ENCODE results near the gene AGAP1. TPM values are rescaled to one million over a fixed set of nuclear protein-coding genes. Genes with fewer than 3 reads are reported as not detected.

AGAP1 gene
- total RNA-seq, 1 experiment from 2014 or later: 23.4 TPM

DNA sequence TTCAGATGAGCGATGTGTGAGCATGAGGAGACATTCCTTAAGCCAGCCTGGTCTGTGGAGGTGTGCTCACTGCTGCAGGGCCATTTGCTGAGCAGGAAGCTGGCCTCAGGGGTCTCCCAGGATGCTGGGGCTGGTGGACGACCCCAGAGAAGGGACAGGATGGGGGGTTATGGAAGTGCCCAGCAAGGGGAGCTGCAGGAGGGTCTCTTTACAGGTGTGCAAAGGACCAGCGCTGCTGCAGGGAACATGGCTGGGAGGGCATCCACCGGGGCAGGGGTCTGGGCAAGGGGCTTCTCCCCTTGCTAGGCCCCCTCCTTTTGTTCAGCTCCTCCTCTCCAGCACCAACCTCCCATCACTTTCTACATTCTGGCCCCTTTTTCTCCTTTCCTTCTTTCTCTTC is 489.2 kb downstream of the AGAP1 start:
- H3K36me3 ChIP-seq: peaks cover 6% of the 10 kb centered on the region; the same call in 1 of the 2 replicates
- no peak for DNase-seq (ENCODE audit: low read depth in 1 of 2, low spot score in 2 of 2)

GRCh38 chr2:235984552-235984951 is 490.7 kb downstream of the AGAP1 start:
- Histone ChIP-seq H3K9me3 (replicated peaks) (no peaks in the 10 kb centered on the region), H3K4me1 (replicated peaks) (peaks cover 10% of the 10 kb centered on the region), H3K27me3 (replicated peaks) (no peaks in the 10 kb centered on the region), H3K27ac (no peak overlapping the region), H3K4me3 (no peak overlapping the region), H3K36me3 (peaks cover 6% of the 10 kb centered on the region; the same call in 1 of the 2 replicates)
- DNase-seq (ENCODE audit: low read depth in 1 of 2, low spot score in 2 of 2): no peak

More for the DNA sequence above, 489.2 kb downstream of the AGAP1 start:
- Histone ChIP-seq H3K4me1 (replicated peaks) (no peaks in the 10 kb centered on the region), H3K4me3 (no peak overlapping the region), H3K27me3 (replicated peaks) (no peaks in the 10 kb centered on the region), H3K27ac (no peak overlapping the region), H3K9me3 (replicated peaks) (no peaks in the 10 kb centered on the region)

- no peak overlapping the region for H3K27ac ChIP-seq
- H3K4me3 ChIP-seq: no peak overlapping the region
- no peaks in the 10 kb centered on the region for H3K27me3 ChIP-seq (replicated peaks)
- H3K9me3 ChIP-seq (replicated peaks): no peaks in the 10 kb centered on the region
- H3K36me3 ChIP-seq: no peaks in the 10 kb centered on the region; the same call in 1 of the 2 replicates
- no peak for DNase-seq (ENCODE audit: low read depth in 1 of 2, low spot score in 2 of 2)
- H3K4me1 ChIP-seq (replicated peaks): peaks cover 18% of the 10 kb centered on the region
Observed at GRCh38 chr2:235986361-235986760, 492.5 kb downstream of the AGAP1 start.

GRCh38 chr2:235988271-235989015 is 494.6 kb downstream of the AGAP1 start:
- Histone ChIP-seq H3K9me3 (replicated peaks) (no peaks in the 10 kb centered on the region), H3K27me3 (replicated peaks) (no peaks in the 10 kb centered on the region), H3K4me1 (replicated peaks) (peaks cover 18% of the 10 kb centered on the region), H3K4me3 (no peak overlapping the region), H3K36me3 (no peaks in the 10 kb centered on the region; the same call in 1 of the 2 replicates), H3K27ac (no peak overlapping the region)
- DNase-seq (ENCODE audit: low read depth in 1 of 2, low spot score in 2 of 2): no peak

GRCh38 chr2:235989591-235989990 is 495.7 kb downstream of the AGAP1 start:
- Histone ChIP-seq H3K27ac (peak overlapping the region; percentile 30; the same call in 1 of the 2 replicates), H3K36me3 (no peaks in the 10 kb centered on the region; the same call in 1 of the 2 replicates), H3K4me3 (no peak overlapping the region), H3K9me3 (replicated peaks) (no peaks in the 10 kb centered on the region), H3K4me1 (replicated peaks) (peaks cover 18% of the 10 kb centered on the region), H3K27me3 (replicated peaks) (no peaks in the 10 kb centered on the region)
- peak; percentile 66 to 68 for DNase-seq (ENCODE audit: low read depth in 1 of 2, low spot score in 2 of 2)

DNA sequence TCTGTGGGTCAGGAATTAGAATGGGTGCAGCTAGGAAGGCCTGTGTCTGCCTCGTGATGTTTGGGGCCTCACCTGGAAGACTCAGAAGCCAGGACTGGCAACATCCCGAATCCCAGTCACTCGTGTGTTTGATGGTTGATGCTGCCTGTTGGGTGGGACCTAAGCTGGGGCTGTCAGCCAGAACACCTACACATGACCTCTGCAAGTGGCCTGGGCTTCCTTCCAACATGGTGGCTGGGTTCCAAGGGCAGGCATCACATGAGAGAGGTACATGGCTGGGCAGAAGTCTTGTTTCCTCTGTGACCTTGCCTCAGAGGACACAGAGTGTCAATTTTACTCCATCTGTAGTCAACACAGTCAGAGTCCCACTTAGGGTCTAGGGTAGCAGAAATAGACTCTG is 496.5 kb downstream of the AGAP1 start:
- Histone ChIP-seq H3K4me1 (replicated peaks) (peaks cover 18% of the 10 kb centered on the region), H3K36me3 (no peaks in the 10 kb centered on the region), H3K9me3 (replicated peaks) (no peaks in the 10 kb centered on the region), H3K4me3 (no peak overlapping the region), H3K27ac (peak overlapping the region; percentile 30), H3K27me3 (replicated peaks) (no peaks in the 10 kb centered on the region)
- DNase-seq (ENCODE audit: low read depth in 1 of 2, low spot score in 2 of 2): no peak

DNA sequence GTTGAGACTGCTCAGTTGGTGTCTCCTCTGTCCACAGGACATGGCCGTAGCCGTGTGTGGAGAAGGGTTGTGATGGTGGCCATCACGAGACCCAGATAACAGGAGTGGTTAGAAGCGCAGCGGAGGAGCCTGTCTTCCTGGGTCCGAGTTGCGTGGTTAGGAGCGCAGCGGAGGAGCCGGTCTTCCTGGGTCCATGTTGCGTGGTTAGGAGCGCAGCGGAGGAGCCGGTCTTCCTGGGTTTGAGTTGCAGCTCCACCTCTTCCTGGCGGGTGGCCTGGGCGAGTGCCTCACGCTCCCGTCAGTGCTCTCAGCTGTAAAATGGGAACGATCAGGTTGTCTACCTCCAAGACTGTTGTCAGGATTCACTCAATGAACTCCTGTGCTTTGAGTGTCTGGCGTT is 498.2 kb downstream of the AGAP1 start:
- no peaks in the 10 kb centered on the region for H3K36me3 ChIP-seq
- DNase-seq (ENCODE audit: low read depth in 1 of 2, low spot score in 2 of 2): no peak
- H3K9me3 ChIP-seq (replicated peaks): no peaks in the 10 kb centered on the region
- no peak overlapping the region for H3K27ac ChIP-seq
- H3K4me3 ChIP-seq: no peak overlapping the region
- H3K4me1 ChIP-seq (replicated peaks): peaks cover 18% of the 10 kb centered on the region
- H3K27me3 ChIP-seq (replicated peaks): no peaks in the 10 kb centered on the region

DNA sequence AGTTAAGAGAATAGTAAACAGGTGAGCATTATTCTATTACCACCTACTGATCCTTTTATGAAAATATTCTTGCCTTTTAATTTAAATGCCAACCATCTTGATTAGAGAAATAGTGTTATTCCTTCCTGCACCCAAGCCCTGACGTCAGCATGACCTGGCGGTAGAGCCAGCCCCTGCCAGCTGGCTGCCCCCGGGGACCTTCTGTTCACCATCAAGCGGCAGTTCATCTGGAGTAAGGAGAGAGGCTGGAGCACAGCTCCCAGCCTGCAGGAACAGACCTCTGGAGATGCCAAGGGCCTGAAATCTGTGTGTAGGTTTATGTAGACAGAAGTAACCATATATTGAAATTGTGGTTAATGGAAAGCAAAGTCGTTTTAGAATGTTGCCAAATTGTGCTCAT is 502.6 kb downstream of the AGAP1 start:
- Histone ChIP-seq H3K4me3 (no peak overlapping the region), H3K27me3 (replicated peaks) (no peaks in the 10 kb centered on the region), H3K36me3 (no peaks in the 10 kb centered on the region; the same call in 1 of the 2 replicates), H3K9me3 (replicated peaks) (no peaks in the 10 kb centered on the region), H3K27ac (no peak overlapping the region), H3K4me1 (replicated peaks) (peaks cover 7% of the 10 kb centered on the region)
- DNase-seq (ENCODE audit: low read depth in 1 of 2, low spot score in 2 of 2): no peak

GRCh38 chr2:235999011-235999410 is 505.2 kb downstream of the AGAP1 start:
- H3K4me1 ChIP-seq (replicated peaks): peaks cover 12% of the 10 kb centered on the region

DNA sequence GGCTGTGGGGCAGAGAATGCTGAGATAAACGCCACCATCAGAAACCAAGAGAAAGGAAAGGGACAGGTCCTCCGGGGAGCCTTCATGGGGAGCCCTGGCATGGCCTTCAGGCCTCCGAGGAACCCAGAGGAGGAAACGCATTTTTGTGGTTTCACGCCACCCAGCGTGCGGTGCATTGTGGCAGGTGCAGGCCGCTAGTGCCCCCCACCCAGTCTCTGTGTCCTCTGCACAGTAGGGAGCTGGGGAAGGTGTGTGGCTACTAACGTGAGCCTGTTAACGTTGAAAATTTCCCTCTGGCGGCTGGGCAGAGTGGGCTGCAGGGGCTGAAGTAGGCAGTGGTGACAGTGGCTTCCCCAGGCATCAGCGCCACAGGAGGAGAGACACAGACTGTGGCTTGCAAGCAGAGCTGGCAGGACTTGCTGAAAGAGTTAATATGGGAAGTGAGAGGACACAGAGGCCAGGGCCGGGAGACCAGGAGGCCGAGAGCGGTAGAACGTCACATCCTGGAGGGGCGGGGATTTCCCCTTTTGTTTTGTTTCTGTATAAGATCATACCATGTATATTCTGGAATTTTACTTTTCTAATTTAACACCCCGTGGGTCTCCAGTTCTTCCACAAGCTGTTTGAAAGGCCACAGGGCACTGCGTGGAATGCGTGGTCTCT is 507.5 kb downstream of the AGAP1 start:
- Histone ChIP-seq H3K36me3 (peaks cover 10% of the 10 kb centered on the region; the same call in 1 of the 2 replicates), H3K4me1 (replicated peaks) (peaks cover 12% of the 10 kb centered on the region), H3K4me3 (no peak overlapping the region), H3K27me3 (replicated peaks) (no peaks in the 10 kb centered on the region), H3K9me3 (replicated peaks) (no peaks in the 10 kb centered on the region), H3K27ac (no peak overlapping the region)
- no peak for DNase-seq (ENCODE audit: low read depth in 1 of 2, low spot score in 2 of 2)

More at GRCh38 chr2:235999011-235999410, 505.2 kb downstream of the AGAP1 start:
- H3K27me3 ChIP-seq (replicated peaks): no peaks in the 10 kb centered on the region
- H3K27ac ChIP-seq: no peak overlapping the region
- no peaks in the 10 kb centered on the region for H3K9me3 ChIP-seq (replicated peaks)
- H3K4me3 ChIP-seq: no peak overlapping the region
- H3K36me3 ChIP-seq: peaks cover 4% of the 10 kb centered on the region; the same call in 1 of the 2 replicates
- DNase-seq (ENCODE audit: low read depth in 1 of 2, low spot score in 2 of 2): no peak

GRCh38 chr2:236001854-236002253 is 508.0 kb downstream of the AGAP1 start:
- DNase-seq (ENCODE audit: low read depth in 1 of 2, low spot score in 2 of 2): no peak
- H3K4me1 ChIP-seq (replicated peaks): peaks cover 12% of the 10 kb centered on the region
- no peak overlapping the region for H3K4me3 ChIP-seq
- peaks cover 10% of the 10 kb centered on the region; the same call in 1 of the 2 replicates for H3K36me3 ChIP-seq
- no peak overlapping the region for H3K27ac ChIP-seq
- H3K27me3 ChIP-seq (replicated peaks): no peaks in the 10 kb centered on the region
- no peaks in the 10 kb centered on the region for H3K9me3 ChIP-seq (replicated peaks)

DNA sequence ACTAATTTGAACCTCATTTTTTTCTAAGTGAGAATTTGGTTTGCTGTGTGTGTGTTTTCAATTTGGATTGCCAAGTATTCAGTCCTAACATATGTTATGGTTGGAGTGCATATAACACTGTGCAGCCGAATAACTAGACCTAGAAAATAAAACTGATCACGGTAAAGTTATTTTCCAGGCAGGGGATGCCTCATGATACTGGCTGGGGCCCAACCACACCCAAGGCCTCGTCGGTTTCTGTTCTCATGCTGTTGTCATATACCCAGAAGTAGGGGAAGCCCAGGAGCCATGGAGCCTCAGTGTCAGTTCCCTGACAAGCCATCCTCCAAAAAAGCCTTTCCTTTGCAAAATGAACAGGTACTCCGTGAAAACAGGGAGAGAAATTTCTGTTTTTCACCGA is 514.2 kb downstream of the AGAP1 start:
- no peaks in the 10 kb centered on the region for H3K27me3 ChIP-seq (replicated peaks)
- no peak overlapping the region for H3K27ac ChIP-seq
- H3K9me3 ChIP-seq (replicated peaks): no peaks in the 10 kb centered on the region
- peaks cover 10% of the 10 kb centered on the region; the same call in 1 of the 2 replicates for H3K4me1 ChIP-seq (replicated peaks)
- no peak overlapping the region for H3K4me3 ChIP-seq
- no peak for DNase-seq (ENCODE audit: low read depth in 1 of 2, low spot score in 2 of 2)
- H3K36me3 ChIP-seq: peaks cover 5% of the 10 kb centered on the region; the same call in 1 of the 2 replicates

DNA sequence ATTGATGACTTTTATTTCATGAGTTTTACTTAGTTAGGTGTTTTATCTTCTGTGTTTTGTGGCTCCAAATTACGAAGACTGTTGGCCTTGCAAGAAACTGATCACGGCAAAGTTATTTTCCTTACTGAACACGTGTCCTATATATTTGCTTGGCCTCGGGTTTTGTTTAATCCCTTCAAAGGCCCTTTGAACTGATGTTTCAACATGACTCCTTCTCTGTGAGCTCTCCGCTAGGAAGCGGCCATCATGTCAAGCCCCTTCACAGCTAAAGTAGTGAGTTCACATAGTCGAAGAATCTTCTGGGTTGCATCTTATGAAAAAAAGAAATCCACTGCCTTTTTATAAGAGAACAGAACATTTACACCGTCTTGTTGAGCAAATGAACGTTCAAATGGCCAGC is 515.0 kb downstream of the AGAP1 start:
- H3K4me3 ChIP-seq: no peak overlapping the region
- H3K4me1 ChIP-seq (replicated peaks): peaks cover 10% of the 10 kb centered on the region; the same call in 1 of the 2 replicates
- no peaks in the 10 kb centered on the region for H3K27me3 ChIP-seq (replicated peaks)
- H3K27ac ChIP-seq: no peak overlapping the region
- H3K36me3 ChIP-seq: peaks cover 5% of the 10 kb centered on the region; the same call in 1 of the 2 replicates
- DNase-seq (ENCODE audit: low read depth in 1 of 2, low spot score in 2 of 2): no peak
- no peaks in the 10 kb centered on the region for H3K9me3 ChIP-seq (replicated peaks)
